HEK293T (cell line): Measurements from ENCODE around the gene ADGRF1.

ENCODE experiments used
- ARNT ChIP-seq: fragments of 450-650 bp; IDR thresholded peaks from 2 replicates; pipeline ENCODE4 v1.6.1; 2017; ENCODE audit warnings: mild to moderate bottlenecking
- BHLHE40 ChIP-seq: fragments of 450-650 bp; IDR thresholded peaks from 2 replicates; pipeline ENCODE4 v1.6.1; 2016; ENCODE audit warnings: mild to moderate bottlenecking, moderate library complexity, borderline replicate concordance
- ELF4 ChIP-seq: fragments of 450-650 bp; IDR thresholded peaks from 2 replicates; pipeline ENCODE4 v1.6.1; 2017; ENCODE audit warnings: antibody characterized with exemption
- FOXA1 ChIP-seq: fragments of 450-650 bp; IDR thresholded peaks from 2 replicates; pipeline ENCODE4 v1.6.1; 2016; ENCODE audit warnings: mild to moderate bottlenecking
- LEF1 ChIP-seq: fragments of 450-650 bp; IDR thresholded peaks from 2 replicates; pipeline ENCODE4 v1.6.1; 2017; ENCODE audit warnings: mild to moderate bottlenecking, borderline replicate concordance
- SP1 ChIP-seq: fragments of 450-650 bp; IDR thresholded peaks from 2 replicates; pipeline ENCODE4 v1.6.1; 2017

GRCh38 chr6:46961711-46962110, 80.4 kb downstream of the ADGRF1 start:
- TF ChIP-seq BHLHE40 (no peak), FOXA1 (no peak), ELF4 (no peak), LEF1 (no peak), SP1 (no peak), ARNT (no peak)
